Stimulated activated naive CD4-positive, alpha-beta T cell treated with Interleukin-2 at 50 U/mL for 16 hours (primary cell): ENCODE data around the gene CFAP299.
"Not testable (repeated sequence)": the region's sequence is repeated elsewhere in the genome, so short reads cannot be mapped to it uniquely, and the experiment has no call there.

ENCODE experiments used
- DNase-seq: peaks from one replicate; lab custom pipeline; 2025; lab: John Stamatoyannopoulos, UW

CFAP299 gene

GRCh38 chr4:80610845-80611677 lies 275.5 kb downstream of the CFAP299 start:
- no peak for DNase-seq

- no peak for DNase-seq
Observed at GRCh38 chr4:80611678-80611979, 276.1 kb downstream of the CFAP299 start.

- DNase-seq: no peak
Observed at GRCh38 chr4:80613470-80613869, 277.9 kb downstream of the CFAP299 start.

- no peak for DNase-seq
Observed at GRCh38 chr4:80614319-80614718, 278.8 kb downstream of the CFAP299 start.

- DNase-seq: no peak
Observed at GRCh38 chr4:80615099-80615498, 279.6 kb downstream of the CFAP299 start.

- DNase-seq: no peak
Observed at GRCh38 chr4:80619070-80619674, 283.6 kb downstream of the CFAP299 start.

GRCh38 chr4:80631861-80632260 lies 296.3 kb downstream of the CFAP299 start:
- no peak for DNase-seq

- DNase-seq: no peak
Observed at GRCh38 chr4:80637190-80637589, 301.7 kb downstream of the CFAP299 start.

- no peak for DNase-seq
Observed at GRCh38 chr4:80646061-80646460, 310.5 kb downstream of the CFAP299 start.

GRCh38 chr4:80655662-80656061 lies 320.1 kb downstream of the CFAP299 start:
- no peak for DNase-seq

- DNase-seq: not testable (repeated sequence)
Observed at GRCh38 chr4:80670118-80670517, 334.6 kb downstream of the CFAP299 start.

GRCh38 chr4:80678413-80678812 lies 342.9 kb downstream of the CFAP299 start:
- DNase-seq: no peak

GRCh38 chr4:80680934-80681333 lies 345.4 kb downstream of the CFAP299 start:
- DNase-seq: no peak

- DNase-seq: no peak
Observed at GRCh38 chr4:80685214-80685613, 349.7 kb downstream of the CFAP299 start.

GRCh38 chr4:80687736-80688135 lies 352.2 kb downstream of the CFAP299 start:
- DNase-seq: not testable (repeated sequence)

GRCh38 chr4:80694171-80694570 lies 358.6 kb downstream of the CFAP299 start:
- no peak for DNase-seq

GRCh38 chr4:80705311-80705710 lies 369.8 kb downstream of the CFAP299 start:
- DNase-seq: no peak

GRCh38 chr4:80709082-80709869 lies 373.7 kb downstream of the CFAP299 start:
- DNase-seq: no peak

GRCh38 chr4:80710748-80711451 lies 375.4 kb downstream of the CFAP299 start:
- no peak for DNase-seq

GRCh38 chr4:80711956-80712355 lies 376.4 kb downstream of the CFAP299 start:
- no peak for DNase-seq

- DNase-seq: no peak
Observed at GRCh38 chr4:80713409-80713808, 377.9 kb downstream of the CFAP299 start.

GRCh38 chr4:80717204-80717603 lies 381.7 kb downstream of the CFAP299 start:
- DNase-seq: no peak
